T-helper 1 cell treated with Interleukin-12 subunit alpha and Interleukin-12 subunit beta and Interleukin-4 antibody, amounts not matched to agents 30 ng/mL and 1 ng/mL, for 36 hours (primary cell): ENCODE data around the gene KCNJ4. TPM values are rescaled to one million over a fixed set of nuclear protein-coding genes. Genes with fewer than 3 reads are reported as not detected.
"Not testable (repeated sequence)": the region's sequence is repeated elsewhere in the genome, so short reads cannot be mapped to it uniquely, and the experiment has no call there.

Source experiments
- intact Hi-C: fragments of 100-400 bp; cut with micrococcal nuclease; formaldehyde crosslinking; loops from one replicate; pipeline ENCODE4 v1.15.1; 2024
- total RNA-seq: library from RNA; stranded (reverse); gene quantifications from 2 replicates; pipeline ENCODE4 v1.2.3, GENCODE V29; 2022

The KCNJ4 gene
- total RNA-seq, 1 donor from 2014 or later = not detected

DNA sequence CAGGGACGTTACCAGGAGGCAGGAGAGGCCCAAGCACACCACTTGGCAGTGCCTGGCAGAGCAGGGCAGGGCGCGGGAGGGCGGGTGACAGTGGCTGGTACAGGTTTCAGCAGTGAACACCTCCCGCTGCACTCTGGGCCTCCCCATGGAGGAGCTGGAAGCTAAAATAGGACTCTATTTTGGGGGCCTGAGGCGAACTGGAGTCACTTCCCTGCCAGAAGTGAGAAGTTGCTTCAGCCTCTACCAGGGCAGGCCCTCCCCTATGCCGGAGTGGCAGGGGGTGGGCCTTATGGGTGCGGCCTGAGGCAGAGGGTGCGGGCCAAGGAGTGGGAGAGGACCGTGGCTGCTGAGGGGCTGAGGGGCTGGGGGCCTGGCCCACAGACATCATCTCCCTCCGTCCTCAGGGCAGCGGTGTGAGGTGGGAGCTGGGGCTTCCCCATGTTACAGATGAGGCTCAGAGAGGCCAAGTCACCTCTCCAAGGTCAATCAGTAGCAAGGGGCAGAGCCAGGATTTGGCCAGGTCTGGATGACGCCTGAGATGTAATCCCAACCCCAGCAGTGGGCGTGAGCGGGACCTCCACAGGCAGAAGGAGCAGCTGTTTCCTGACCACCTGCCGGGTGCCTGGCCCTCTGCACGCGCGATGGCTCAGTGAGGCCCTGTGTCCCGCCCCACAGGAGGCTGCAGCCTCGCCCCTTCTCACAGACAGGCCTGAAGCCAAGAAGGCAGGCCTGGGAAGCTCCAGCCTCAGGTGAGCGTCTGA is 39.3 kb downstream of the KCNJ4 start:
- intact Hi-C loops = no loop called here

DNA sequence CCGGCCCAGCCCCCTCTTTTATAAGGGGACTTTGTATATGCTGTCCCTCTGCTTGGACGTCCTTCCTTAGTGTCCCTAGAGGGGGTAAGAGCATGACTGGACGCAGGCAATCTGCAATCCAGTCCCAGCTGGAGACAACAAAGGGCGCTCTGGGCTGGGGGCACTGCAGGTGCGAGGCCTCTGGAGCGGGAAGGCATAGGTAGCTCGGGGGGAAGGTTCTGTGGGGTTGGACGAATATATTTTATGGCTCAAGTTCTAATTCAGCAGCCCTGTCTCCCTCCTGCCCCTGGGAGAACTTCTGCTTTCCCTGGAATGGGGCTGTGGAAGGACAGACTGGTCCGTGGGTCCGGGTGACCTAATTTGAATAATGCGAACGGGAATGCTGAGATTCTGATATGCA is 40.0 kb downstream of the KCNJ4 start:
- intact Hi-C loops = no loop called here

DNA sequence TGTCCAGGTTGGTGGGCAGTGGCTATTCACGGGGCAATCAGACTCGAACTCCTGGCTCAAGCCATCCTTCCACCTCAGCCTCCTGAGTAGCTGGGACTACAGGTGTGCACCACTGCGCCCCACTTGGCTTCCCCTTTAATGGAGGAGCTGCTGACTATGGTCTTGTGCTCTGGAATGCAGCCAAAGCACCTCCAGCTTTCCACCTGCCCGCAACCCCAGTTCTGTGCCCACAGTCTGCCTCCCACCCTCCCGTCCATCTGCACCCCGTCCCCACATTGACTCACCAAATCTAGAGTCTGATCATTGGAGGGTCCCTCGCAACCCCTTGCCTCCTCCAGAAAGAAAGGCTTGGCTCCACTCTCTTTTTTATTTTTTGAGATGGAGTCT is 41.0 kb downstream of the KCNJ4 start:
- intact Hi-C loops = no loop called here

DNA sequence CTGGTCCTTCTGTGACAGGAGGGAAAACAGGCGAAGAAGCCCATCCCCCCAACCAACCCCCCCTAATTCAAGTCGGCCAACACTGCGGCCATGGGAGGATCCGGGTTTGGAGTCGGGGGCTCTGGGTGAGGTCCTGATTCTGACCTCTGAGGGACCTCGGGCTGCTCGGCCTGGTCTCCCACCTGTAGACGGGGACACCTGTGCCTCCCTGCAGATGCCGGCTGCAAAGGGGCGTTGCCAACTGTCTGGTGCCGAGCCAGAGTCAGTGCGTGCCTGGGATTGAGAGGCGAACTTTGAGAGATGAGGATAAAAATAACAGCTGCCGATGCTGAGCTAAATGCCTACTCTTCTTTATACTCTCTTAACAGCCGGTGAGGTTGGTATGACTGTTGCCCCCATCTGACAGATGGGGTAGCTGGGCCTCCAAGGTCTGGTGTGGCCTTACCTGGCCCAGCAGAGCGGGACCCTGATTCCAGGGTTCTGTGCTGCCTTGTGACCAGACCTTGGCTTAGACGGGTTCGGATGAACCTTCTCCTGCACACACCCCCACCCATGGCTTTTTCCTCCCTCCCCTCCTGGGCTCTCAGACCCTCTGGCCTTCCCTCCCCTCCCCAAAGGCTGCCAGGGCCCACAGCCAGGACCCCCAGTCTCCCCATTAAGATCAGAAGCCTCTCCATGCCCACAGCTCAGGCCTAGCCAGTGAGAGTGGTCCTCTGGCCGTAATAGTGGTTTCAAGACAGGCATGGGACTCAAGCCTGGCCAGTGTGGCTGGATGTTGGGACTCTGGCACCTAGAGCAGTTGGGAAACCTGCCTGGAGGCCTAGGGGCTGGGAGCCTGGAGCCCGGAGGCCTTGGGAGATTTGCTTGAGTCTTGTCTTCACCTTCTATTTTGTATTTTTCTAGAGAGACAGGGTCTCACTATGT is 41.7 kb downstream of the KCNJ4 start:
- intact Hi-C loops = no loop called here

DNA sequence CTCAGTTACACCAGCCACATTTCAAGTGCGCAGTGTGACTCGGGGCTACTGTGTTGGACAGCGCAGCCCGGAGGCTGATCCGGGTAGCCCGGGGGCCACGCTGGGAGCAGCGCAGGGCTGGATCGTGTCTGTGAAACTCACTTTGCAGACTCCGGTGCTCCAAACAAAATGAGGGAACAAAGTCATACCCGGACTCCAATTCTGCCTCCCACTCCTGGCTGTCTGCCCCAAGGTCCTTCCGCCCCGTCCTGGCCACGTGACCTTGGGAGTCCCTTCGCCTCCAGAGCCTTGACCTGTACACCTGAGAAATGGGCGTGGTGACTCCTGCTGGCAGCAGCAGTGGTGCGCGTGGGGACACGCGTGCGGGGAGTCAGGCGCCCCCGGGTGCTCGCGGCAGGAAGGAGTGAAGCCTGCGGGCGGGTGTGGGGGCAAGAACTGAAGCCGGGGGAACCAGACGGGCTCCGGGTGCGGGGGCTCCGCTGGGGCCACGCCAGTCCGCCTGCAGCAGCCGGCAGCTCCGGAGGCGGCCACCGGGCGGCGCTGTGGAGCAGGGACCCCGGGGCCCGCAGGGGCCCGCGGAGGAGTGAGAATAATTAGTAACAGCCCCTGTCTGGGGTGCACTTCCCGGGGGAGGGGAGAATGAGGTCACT is 42.4 kb downstream of the KCNJ4 start:
- intact Hi-C loops = loop anchor here (1.0 kb wide), 1 partner anchor 161 kb away; no protein-coding TSS in a partner anchor

DNA sequence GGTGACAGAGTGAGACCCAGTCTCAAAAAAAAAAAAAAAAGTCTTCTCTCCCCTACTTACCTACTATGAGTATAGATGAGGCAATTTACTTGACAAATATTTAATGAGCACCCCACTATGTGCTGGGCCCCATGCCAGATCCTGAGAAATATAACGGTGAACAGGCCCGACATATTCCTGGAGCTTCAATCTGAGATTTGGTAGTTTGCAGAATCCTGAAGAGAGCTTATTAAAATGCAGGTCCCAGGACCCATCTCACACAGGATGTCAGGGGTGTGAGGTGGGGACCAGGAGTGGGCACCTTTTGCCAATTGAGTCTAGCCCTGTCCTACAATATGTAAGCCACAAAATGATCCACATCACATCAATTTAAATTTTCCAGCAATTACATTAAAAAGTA is 44.0 kb downstream of the KCNJ4 start:
- intact Hi-C loops = no loop called here

DNA sequence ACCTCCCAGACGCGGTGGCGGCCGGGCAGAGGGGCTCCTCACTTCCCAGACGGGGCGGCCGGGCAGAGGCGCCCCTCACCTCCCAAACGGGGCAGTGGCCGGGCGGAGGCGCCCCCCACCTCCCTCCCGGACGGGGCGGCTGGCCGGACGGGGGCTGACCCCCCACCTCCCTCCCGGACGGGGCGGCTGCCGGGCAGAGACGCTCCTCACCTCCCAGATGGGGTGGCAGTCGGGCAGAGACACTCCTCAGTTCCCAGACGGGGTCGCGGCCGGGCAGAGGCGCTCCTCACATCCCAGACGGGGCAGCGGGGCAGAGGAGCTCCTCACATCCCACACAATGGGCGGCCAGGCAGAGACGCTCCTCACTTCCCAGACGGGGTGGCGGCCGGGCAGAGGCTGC is 45.1 kb downstream of the KCNJ4 start:
- intact Hi-C loops = not testable (repeated sequence)

DNA sequence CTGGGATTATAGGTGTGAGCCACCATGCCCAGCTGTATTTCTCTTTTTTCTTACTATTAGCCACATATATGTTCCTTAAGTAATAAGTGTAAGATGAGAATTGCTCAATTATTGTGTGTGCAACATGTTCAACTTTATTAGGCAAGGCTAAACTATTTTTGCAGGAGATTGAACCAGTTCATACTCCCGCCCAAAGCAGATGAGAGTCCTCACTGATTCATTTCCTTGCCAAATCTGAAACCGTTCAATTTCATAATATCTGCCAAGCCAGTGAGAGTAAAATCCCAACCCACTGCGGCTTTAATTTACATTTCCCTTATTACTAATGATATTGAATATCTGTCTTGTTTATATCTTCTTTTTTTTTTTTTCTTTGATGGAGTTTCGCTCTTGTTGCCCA is 48.4 kb downstream of the KCNJ4 start:
- intact Hi-C loops = no loop called here

DNA sequence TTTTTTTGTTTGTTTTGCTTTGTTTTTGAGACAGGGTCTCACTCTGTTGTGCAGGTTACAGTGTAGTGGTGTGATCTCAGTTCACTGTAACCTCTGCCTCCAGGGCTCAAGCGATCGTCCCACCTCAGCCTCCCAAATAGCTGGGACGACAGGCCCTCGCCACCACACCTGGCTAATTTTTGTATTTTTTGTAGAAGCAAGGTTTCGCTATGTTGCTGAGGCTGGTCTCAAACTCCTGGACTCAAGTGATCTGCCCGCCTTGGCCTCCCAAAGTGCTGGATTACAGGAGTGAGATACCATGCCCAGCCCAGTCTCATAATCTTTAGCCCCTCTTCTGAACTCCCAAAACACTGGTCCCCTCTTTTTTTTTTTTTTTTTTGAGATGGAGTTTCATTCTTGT is 50.6 kb downstream of the KCNJ4 start:
- intact Hi-C loops = no loop called here

DNA sequence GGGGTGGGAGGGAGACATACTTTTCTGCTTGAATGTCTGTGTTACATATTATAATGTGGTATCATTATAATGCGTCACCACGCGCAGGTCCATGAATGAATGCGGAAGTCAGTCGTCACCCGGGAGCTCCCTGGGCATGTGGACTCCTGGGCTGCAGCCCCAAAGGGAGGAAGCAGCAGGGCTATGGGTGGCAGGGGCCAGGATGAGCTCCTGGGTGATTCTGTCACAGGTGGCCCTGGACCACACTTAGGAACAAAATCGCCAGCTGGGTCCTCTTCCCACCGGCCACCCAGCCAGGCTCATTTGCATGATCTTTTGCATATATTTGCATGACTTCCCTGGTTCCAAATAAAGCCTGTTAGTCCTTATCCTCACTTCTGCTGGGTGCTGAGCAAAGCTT is 51.2 kb downstream of the KCNJ4 start:
- intact Hi-C loops = no loop called here

DNA sequence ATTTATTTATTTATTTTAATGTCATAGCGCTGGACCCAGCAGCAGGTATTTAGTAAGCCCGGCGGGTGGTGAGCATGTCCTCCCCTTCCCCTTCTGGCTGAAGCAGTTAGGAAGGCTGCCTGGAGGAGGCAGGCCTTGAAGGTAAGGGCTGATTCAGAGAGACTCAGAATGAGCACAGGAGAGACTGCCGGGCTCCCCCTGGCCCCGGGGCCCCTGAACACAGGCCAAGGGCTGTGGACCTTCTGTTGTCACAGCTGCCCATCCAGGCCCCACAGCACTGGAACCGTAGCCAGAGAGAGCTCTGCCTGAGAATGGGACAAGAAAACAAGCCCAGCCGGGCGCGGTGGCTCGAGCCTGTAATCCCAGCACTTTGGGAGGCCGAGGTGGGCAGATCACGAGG is 52.8 kb downstream of the KCNJ4 start:
- intact Hi-C loops = no loop called here

DNA sequence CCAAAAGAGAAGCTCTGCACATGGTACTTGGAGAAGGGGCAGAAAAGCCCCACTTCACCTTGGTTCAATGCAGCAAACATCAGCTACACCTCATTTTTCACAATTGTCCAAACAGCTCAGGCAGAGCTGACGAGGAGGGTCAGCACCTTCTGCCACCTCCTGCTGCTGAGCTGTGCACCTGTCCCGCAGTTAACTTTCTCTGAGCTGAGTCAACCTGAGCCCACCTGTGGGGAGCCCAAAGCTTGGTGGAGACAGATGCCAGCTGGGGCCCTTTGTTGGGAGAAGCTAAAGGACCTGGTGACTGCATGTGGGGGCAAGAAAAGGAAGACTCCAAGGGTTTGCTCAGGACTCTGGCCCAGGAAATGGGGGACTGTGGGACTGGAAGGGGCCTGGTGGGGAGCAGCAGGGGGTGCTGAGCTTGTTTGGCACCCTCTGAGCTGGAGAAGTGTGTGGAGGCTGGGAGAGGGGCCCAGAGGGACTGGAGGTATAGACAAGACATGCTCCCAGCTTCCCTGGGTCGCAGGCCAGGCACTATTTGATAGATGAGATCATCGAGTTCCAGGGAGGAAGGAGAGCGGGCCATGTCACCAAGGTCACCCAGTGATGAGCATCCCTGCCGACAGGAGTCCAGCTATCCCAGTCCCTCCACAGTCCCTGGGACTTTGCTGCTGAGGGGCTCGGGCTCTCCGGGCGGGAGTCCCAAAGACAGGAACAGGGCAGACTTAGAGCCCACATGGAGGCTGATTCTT is 53.5 kb downstream of the KCNJ4 start:
- intact Hi-C loops = no loop called here

DNA sequence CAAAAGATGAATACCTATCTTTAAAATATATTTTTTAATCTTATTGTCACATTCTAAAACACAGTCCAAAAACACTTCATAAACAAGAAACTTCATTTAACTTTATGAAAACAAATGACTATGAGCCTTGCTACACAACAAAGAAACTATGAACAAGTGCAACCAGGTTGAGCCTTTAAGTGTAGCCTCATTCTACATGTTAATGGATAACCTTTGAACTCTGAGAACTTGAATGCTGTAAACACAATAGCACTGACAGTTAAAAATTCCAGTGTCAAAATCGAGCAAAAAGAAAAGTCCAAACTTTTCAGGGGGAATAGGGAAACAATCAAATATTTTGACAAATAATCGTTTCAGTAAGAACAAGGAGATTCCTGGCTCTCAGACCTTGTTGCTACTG is 54.7 kb downstream of the KCNJ4 start:
- intact Hi-C loops = not testable (repeated sequence)

DNA sequence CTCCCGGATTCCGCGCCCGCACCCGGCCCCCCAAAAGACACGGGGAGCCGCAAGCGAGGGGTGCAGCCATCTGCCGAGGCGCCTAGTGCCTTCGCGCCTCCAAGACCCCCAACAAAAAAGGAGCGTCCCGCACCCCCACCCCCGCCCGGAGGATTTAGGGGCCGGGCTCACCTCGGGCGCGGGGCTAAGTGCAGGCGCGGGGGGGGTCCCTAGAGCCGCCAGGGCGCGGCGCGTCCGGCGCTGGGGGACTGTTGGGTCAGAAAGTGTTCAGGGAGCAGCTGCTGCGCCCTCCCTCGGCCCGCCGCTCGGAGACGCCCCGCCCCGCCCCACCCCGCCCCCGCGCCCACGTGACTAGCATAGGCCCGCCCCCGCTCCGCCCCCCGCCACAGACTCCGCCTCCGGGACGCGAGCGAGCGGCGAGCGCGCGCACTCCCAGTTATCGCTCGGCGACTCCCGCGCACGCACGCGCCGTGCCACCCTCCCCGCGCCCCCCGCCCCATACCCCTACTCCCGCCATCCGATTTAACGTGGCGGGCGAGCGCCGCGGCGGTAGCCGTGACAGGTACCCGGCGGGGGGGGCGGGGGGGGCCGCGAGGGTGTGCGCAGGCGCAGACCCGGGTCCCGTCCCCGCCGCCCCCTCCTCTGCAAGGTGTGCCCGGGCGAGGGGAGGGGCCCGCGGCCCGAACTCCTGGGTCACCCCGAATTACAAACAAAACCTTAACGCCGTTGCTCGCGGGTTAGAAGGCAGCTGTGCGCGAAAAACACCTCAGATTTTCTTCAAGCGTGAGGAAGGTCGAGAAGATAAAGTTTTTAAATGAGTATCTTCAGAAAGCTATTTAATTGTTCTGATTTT is 56.2 kb downstream of the KCNJ4 start:
- intact Hi-C loops = loop anchor here (1.0 to 5.0 kb wide), 7 partner anchors 82 to 753 kb away; partner anchors contain the start of genes CBX7, CSNK1E, DDX17 and DMC1

DNA sequence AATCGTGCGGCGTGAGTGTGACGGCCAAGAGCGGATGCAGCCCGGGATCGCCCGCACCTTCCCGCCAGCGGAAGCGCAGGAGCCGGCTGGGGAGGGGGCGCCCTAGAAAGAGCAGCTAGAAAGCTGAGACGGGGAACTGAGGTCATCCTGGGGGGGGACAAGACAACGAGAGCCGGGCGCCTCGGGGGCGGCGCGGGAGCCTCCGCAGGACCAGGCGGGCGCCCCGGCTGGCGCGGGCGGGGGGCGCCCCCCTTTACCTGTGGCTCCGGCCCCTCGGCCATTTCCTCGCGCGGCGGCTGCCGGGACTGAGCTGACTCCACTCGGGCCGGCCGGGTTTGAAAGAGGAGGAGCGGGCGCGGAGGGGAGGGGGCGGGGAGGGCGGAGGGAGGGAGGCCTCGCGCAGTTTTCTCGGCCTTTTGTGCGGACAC is 56.8 kb downstream of the KCNJ4 start:
- intact Hi-C loops = loop anchor here (1.0 to 5.0 kb wide), 7 partner anchors 81 to 754 kb away; partner anchors contain the start of genes CBX7, CSNK1E, DDX17 and DMC1

DNA sequence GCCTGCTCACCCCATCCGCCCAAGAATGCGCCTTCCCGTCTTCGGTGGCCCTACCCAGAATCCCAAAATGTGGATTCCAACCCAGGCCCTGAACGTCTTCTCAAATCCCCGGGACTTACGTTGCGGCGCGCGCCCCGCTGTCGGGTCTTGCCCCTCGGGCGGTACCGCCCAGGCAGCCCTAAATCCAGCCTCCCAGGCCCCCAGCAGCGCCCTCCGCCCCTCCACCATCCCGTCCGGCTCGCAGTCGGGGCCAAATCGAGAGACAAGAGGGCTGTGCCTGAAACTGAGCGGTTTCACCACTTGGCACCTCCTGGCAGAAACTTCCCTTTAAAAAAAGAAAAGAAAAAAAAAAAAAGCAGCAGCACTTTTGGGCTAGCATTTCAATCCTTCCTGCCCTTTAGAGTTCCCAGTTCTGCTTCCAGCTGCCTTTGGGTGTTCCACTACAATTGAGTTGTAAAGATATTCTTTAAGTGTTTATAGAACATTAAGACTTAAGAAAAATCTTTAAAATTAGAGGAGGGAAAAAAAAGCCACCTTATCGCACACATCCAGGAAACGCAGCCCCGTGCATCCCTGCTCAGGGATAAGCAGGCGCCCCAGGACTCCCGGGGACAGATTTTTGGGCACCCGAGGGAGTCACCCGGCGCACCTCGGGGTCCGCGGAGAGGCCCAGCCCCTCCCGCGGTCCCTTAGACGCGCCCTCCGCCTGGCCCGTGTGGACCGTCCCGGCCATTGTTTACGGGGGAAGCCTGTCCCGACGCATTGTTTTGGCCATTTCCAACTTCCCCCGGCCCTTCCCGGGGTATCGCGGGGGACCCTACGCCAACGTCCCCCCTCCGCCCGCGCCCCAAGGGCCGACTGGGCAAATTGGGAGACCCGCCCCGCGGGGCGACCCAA is 57.6 kb downstream of the KCNJ4 start:
- intact Hi-C loops = loop anchor here (1.0 to 5.0 kb wide), 7 partner anchors 81 to 755 kb away; partner anchors contain the start of genes CBX7, CSNK1E, DDX17 and DMC1

DNA sequence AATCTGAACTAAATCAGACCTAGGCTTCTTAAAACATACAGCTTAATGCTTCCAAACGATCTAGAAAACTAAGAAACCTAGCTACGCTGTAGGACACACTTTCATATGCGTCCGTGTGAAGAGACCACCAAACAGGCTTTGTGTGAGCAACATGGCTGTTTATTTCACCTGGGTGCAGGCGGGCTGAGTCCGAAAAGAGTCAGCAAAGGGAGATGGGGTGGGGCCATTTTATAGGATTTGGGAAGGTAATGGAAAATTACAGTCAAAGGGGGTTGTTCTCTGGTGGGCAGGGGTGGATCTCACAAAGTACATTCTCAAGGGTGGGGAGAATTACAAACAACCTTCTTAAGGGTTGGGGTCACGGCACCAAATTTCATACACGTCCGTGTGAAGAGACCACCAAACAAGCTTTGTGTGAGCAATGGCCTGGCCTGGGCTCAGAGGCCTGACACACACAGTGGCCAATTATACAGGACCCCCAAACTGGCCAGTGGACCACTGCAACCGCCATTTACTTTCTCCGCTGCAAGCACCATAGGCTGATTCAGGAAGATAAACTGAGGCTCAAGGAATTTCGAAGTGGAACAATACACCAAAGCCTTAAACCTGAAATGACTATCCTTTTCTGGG is 58.4 kb downstream of the KCNJ4 start:
- intact Hi-C loops = loop anchor here (5.0 kb wide), 2 partner anchors 311 to 756 kb away; partner anchors contain the start of genes CBX7 and GTPBP1

DNA sequence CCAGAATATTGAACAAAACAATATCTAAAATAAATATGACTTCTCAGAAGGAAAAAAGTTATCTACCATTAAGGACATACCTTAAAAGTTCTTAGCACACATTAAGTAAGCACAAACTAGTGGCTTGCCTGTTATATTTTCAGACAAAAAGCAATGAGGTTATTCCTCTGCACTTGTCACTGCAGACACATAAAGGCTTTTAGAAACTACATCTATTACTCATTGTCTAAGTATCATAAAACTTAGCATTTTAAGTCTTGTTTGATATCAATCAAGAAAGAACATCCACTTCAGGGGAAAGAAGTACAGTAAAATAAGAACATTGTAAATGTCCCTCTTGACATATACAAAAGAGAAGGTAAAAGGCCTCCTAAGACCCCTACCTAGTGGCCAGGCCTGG is 59.1 kb downstream of the KCNJ4 start:
- intact Hi-C loops = loop anchor here (5.0 kb wide), 2 partner anchors 311 to 756 kb away; partner anchors contain the start of genes CBX7 and GTPBP1
